ENCODE results near the gene STOML1.
"Not testable (repeated sequence)": the region's sequence is repeated elsewhere in the genome, so short reads cannot be mapped to it uniquely, and the experiment has no call there.

STOML1 gene

GRCh38 chr15:73944161-73945129, 47.6 kb downstream of the STOML1 start:
- DNase-seq, result no peak

GRCh38 chr15:73942751-73943270, 49.3 kb downstream of the STOML1 start:
- no peak for DNase-seq

GRCh38 chr15:73941871-73942635, 50.0 kb downstream of the STOML1 start:
- DNase-seq, result no peak

- no peak for DNase-seq
Observed at GRCh38 chr15:73941449-73941848, 50.6 kb downstream of the STOML1 start.

- peak; percentile 99 for DNase-seq
Observed at GRCh38 chr15:73941044-73941443, 51.1 kb downstream of the STOML1 start.

GRCh38 chr15:73940061-73940981, 51.8 kb downstream of the STOML1 start:
- peak; percentile 67 for DNase-seq

GRCh38 chr15:73939138-73939537, 53.0 kb downstream of the STOML1 start:
- no peak for DNase-seq

- not testable (repeated sequence) for DNase-seq
Observed at GRCh38 chr15:73938516-73938915, 53.6 kb downstream of the STOML1 start.

- DNase-seq, result no peak
Observed at GRCh38 chr15:73937726-73938125, 54.4 kb downstream of the STOML1 start.

GRCh38 chr15:73937296-73937695, 54.8 kb downstream of the STOML1 start:
- no peak for DNase-seq

- no peak for DNase-seq
Observed at GRCh38 chr15:73936588-73937290, 55.4 kb downstream of the STOML1 start.

GRCh38 chr15:73936181-73936580, 55.9 kb downstream of the STOML1 start:
- no peak for DNase-seq

GRCh38 chr15:73935547-73935946, 56.5 kb downstream of the STOML1 start:
- DNase-seq, result no peak

- no peak for DNase-seq
Observed at GRCh38 chr15:73934281-73934680, 57.8 kb downstream of the STOML1 start.

GRCh38 chr15:73932381-73933191, 59.5 kb downstream of the STOML1 start:
- no peak for DNase-seq

GRCh38 chr15:73931441-73931840, 60.7 kb downstream of the STOML1 start:
- no peak for DNase-seq

- DNase-seq, result no peak
Observed at GRCh38 chr15:73930790-73931281, 61.3 kb downstream of the STOML1 start.

- DNase-seq, result peak; percentile 65
Observed at GRCh38 chr15:73930371-73930770, 61.7 kb downstream of the STOML1 start.

GRCh38 chr15:73928971-73929627, 63.0 kb downstream of the STOML1 start:
- DNase-seq, result no peak
